ENCODE results near the gene CREB3. TPM values are rescaled to one million over a fixed set of nuclear protein-coding genes. Genes with fewer than 3 reads are reported as not detected.

The CREB3 gene
- polyA plus RNA-seq, 2 donors, result 10.5 to 13.6 TPM

DNA sequence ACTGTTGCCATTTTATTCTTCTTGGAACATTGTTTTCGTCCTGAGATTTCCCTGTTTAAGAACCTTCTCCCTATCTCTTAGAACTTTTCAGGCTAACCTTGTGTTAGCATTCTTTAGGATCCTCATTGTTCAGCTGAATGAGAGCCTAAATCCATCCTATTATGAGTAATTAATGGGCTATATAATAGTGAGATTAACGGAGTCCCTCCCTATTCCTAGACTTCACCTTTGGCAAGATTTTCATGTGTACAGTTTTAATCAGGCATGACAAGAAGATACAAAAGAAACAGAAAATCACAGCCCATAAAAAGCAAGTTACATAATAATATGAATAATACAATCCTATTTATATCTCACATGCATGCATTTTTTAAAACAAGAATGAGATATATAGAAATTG is 30.7 kb downstream of the CREB3 start:
- Histone ChIP-seq H3K36me3 (ENCODE audit: control insufficient read depth in 2 of 2, insufficient read depth in 2 of 2, low read length in 1 of 2) (peaks cover 0 to 2% of the 10 kb centered on the region in 2 donors), H3K9me3 (ENCODE audit: control insufficient read depth in 2 of 2, insufficient read depth in 1 of 2, low read depth in 1 of 2, low read length in 1 of 2) (no peaks in the 10 kb centered on the region), H3K27ac (ENCODE audit: low read depth in 2 of 2, low read length in 1 of 2) (no peak overlapping the region), H3K27me3 (ENCODE audit: control insufficient read depth in 1 of 2, insufficient read depth in 2 of 2, low read length in 2 of 2) (no peaks in the 10 kb centered on the region), H3K4me3 (ENCODE audit: low read depth in 1 of 2, low read length in 2 of 2) (no peak overlapping the region), H3K4me1 (ENCODE audit: control insufficient read depth in 2 of 2, insufficient read depth in 2 of 2, low read length in 1 of 2) (no peaks in the 10 kb centered on the region)
- 46 to 72% methylated on average over 2 of the region's 2 CpGs for WGBS, 2 donors

DNA sequence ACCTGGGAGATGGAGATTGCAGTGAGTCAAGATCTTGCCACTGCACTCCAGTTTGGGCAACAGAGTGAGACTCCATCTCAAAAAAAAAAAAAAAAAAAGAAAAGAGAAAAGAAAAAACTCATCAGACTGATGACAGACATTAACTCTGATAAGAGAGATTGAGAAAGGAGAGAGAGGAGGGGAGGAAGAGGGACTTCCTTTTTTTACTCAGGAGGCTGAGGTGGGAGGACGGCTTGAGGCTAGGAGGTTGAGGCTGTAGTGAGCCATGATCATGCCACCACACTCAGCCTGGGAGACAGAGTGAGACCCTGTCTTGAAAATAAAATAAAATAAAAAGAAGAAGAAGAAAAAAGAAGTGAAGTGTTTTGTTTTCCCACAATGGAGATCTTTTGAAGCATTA is 31.3 kb downstream of the CREB3 start:
- no peaks in the 10 kb centered on the region for H3K4me1 ChIP-seq (ENCODE audit: control insufficient read depth in 2 of 2, insufficient read depth in 2 of 2, low read length in 1 of 2)
- no peaks in the 10 kb centered on the region for H3K9me3 ChIP-seq (ENCODE audit: control insufficient read depth in 2 of 2, insufficient read depth in 1 of 2, low read depth in 1 of 2, low read length in 1 of 2)
- peaks cover 0 to 2% of the 10 kb centered on the region in 2 donors for H3K36me3 ChIP-seq (ENCODE audit: control insufficient read depth in 2 of 2, insufficient read depth in 2 of 2, low read length in 1 of 2)
- 95 to 100% methylated on average over 1 of the region's 1 CpG for WGBS, 2 donors
- no peak overlapping the region for H3K27ac ChIP-seq (ENCODE audit: low read depth in 2 of 2, low read length in 1 of 2)
- no peaks in the 10 kb centered on the region for H3K27me3 ChIP-seq (ENCODE audit: control insufficient read depth in 1 of 2, insufficient read depth in 2 of 2, low read length in 2 of 2)
- no peak overlapping the region for H3K4me3 ChIP-seq (ENCODE audit: low read depth in 1 of 2, low read length in 2 of 2)

DNA sequence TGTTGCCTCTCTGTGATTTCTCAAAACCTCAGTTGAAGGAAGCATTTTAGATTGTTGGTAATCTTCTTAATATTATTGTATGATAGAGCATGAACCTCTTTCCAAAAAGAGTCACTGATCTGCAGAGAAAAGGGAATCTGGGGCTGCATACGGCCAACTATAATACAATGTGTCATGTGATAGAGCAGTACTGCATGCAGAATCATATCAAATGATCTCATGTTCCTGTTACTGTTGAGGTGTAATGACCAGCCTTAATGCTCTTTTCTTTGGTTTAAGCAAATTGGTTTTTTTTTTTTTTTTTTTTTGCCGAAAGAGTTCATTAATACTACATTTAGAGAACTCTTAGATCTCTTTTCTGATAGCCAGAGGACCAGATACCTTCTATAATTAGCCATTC is 34.5 kb downstream of the CREB3 start:
- WGBS, 2 donors, result 91 to 92% methylated on average over 2 of the region's 2 CpGs
- no peaks in the 10 kb centered on the region for H3K4me1 ChIP-seq (ENCODE audit: control insufficient read depth in 2 of 2, insufficient read depth in 2 of 2, low read length in 1 of 2)
- H3K27ac ChIP-seq (ENCODE audit: low read depth in 2 of 2, low read length in 1 of 2), result no peak overlapping the region
- H3K27me3 ChIP-seq (ENCODE audit: control insufficient read depth in 1 of 2, insufficient read depth in 2 of 2, low read length in 2 of 2), result no peaks in the 10 kb centered on the region
- no peaks in the 10 kb centered on the region for H3K36me3 ChIP-seq (ENCODE audit: control insufficient read depth in 2 of 2, insufficient read depth in 2 of 2, low read length in 1 of 2)
- no peaks in the 10 kb centered on the region for H3K9me3 ChIP-seq (ENCODE audit: control insufficient read depth in 2 of 2, insufficient read depth in 1 of 2, low read depth in 1 of 2, low read length in 1 of 2)
- no peak overlapping the region for H3K4me3 ChIP-seq (ENCODE audit: low read depth in 1 of 2, low read length in 2 of 2)

DNA sequence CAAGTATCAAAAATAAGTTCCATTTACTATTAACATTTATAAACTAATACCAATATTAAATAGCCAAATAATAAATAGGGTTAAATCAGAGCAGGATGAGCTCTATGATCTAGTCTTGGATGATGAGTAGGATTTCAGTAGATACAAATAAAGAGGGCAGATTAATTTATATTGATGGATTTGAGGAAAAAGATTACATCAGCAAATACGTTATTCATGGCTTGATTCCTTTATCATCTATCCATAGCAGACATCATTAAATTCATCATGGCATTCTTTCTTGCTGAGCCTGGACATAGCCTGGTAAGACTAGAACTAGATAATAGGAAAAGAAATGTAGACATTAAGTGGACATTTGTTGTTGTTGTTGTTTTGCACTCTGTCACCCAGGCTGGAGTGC is 35.0 kb downstream of the CREB3 start:
- Histone ChIP-seq H3K36me3 (ENCODE audit: control insufficient read depth in 2 of 2, insufficient read depth in 2 of 2, low read length in 1 of 2) (no peaks in the 10 kb centered on the region), H3K9me3 (ENCODE audit: control insufficient read depth in 2 of 2, insufficient read depth in 1 of 2, low read depth in 1 of 2, low read length in 1 of 2) (no peaks in the 10 kb centered on the region), H3K4me1 (ENCODE audit: control insufficient read depth in 2 of 2, insufficient read depth in 2 of 2, low read length in 1 of 2) (no peaks in the 10 kb centered on the region), H3K27me3 (ENCODE audit: control insufficient read depth in 1 of 2, insufficient read depth in 2 of 2, low read length in 2 of 2) (no peaks in the 10 kb centered on the region), H3K4me3 (ENCODE audit: low read depth in 1 of 2, low read length in 2 of 2) (no peak overlapping the region), H3K27ac (ENCODE audit: low read depth in 2 of 2, low read length in 1 of 2) (no peak overlapping the region)
- 74 to 87% methylated on average over 1 of the region's 1 CpG for WGBS, 2 donors

DNA sequence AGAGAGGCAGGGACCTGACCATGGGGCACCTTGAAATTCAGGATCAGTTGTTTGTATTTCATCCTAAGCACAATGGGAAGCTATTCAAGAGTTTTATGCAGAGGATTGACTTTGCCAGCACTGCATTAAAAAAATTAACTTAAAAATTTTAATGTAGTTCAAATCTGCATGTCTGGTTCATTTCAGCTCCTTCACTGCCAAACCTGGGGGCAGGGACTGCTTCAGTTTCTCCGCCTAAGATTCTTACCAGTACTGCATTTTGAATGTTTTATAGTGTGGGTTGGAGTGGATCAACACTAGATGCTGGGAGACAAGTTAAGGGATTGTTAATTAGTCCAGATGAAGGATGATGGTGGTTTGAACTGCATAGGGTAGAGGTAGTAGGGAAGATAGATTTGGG is 37.3 kb downstream of the CREB3 start:
- Histone ChIP-seq H3K36me3 (ENCODE audit: control insufficient read depth in 2 of 2, insufficient read depth in 2 of 2, low read length in 1 of 2) (no peaks in the 10 kb centered on the region), H3K27ac (ENCODE audit: low read depth in 2 of 2, low read length in 1 of 2) (no peak overlapping the region), H3K4me1 (ENCODE audit: control insufficient read depth in 2 of 2, insufficient read depth in 2 of 2, low read length in 1 of 2) (no peaks in the 10 kb centered on the region), H3K9me3 (ENCODE audit: control insufficient read depth in 2 of 2, insufficient read depth in 1 of 2, low read depth in 1 of 2, low read length in 1 of 2) (no peaks in the 10 kb centered on the region), H3K4me3 (ENCODE audit: low read depth in 1 of 2, low read length in 2 of 2) (no peak overlapping the region), H3K27me3 (ENCODE audit: control insufficient read depth in 1 of 2, insufficient read depth in 2 of 2, low read length in 2 of 2) (no peaks in the 10 kb centered on the region)
- WGBS, 2 donors, result 97 to 98% methylated on average over 1 of the region's 1 CpG

DNA sequence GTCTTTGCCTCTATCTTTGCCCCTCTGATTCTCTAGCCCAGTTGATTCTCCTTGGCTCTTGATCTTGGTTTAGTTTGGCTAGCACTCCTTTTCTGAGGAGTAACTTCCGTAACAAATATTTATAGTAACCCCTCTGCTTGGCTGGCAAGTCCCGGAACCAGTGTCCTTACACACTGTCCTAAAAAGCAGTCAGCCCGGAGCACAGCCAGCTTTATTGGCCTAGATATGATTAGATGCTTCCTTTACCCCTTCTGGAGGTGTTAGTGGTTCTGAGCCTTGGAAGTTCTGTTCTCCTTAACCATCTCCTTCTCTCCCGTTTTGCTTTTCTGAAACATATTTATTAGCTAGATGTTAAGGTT is 38.6 kb downstream of the CREB3 start:
- H3K27me3 ChIP-seq (ENCODE audit: control insufficient read depth in 1 of 2, insufficient read depth in 2 of 2, low read length in 2 of 2), result no peaks in the 10 kb centered on the region
- H3K36me3 ChIP-seq (ENCODE audit: control insufficient read depth in 2 of 2, insufficient read depth in 2 of 2, low read length in 1 of 2), result no peaks in the 10 kb centered on the region
- no peaks in the 10 kb centered on the region for H3K4me1 ChIP-seq (ENCODE audit: control insufficient read depth in 2 of 2, insufficient read depth in 2 of 2, low read length in 1 of 2)
- H3K27ac ChIP-seq (ENCODE audit: low read depth in 2 of 2, low read length in 1 of 2), result no peak overlapping the region
- no peaks in the 10 kb centered on the region for H3K9me3 ChIP-seq (ENCODE audit: control insufficient read depth in 2 of 2, insufficient read depth in 1 of 2, low read depth in 1 of 2, low read length in 1 of 2)
- H3K4me3 ChIP-seq (ENCODE audit: low read depth in 1 of 2, low read length in 2 of 2), result no peak overlapping the region
- WGBS, 2 donors, result 24 to 36% methylated on average over 4 of the region's 4 CpGs

DNA sequence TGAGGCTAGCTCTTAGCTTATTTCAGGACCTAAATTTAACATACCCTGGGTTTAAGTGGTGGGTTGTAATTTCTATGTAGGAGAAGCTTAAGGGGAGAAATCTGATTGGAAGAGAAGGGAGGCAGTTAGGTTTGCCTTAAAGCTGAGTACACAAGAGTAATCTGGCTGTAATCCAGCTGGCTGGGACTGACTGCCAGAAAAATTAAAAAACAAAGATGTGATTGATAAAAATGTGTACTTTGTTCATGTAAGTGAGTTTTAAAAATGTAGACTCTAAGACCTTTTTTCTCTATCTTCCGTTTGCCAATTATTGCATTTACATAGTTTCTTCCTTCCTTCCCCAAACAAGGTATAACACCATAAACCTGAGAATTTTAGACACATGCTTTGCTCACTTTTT is 39.1 kb downstream of the CREB3 start:
- WGBS, 2 donors, result 23 to 30% methylated on average over 1 of the region's 1 CpG

DNA sequence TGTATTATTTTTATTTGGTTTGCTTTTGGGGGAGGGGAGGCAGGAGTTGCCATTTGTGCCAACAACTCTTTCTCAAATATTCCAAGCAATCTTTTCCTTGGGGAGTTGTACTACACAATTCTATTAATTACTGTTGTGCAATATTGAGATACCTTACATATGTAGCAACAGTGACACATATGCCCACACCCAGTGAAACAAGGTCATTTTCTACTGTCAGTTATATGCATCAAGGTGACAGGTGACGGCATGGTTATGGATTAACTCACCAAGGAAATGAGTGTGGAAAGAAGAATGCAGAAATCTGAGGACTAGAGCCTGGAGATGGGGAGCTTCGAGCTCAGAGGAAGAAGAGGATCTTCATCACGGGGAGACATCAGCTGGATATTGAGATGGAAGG is 39.5 kb downstream of the CREB3 start:
- H3K4me3 ChIP-seq (ENCODE audit: low read depth in 1 of 2, low read length in 2 of 2), result no peak overlapping the region
- no peaks in the 10 kb centered on the region for H3K36me3 ChIP-seq (ENCODE audit: control insufficient read depth in 2 of 2, insufficient read depth in 2 of 2, low read length in 1 of 2)
- no peaks in the 10 kb centered on the region for H3K27me3 ChIP-seq (ENCODE audit: control insufficient read depth in 1 of 2, insufficient read depth in 2 of 2, low read length in 2 of 2)
- H3K4me1 ChIP-seq (ENCODE audit: control insufficient read depth in 2 of 2, insufficient read depth in 2 of 2, low read length in 1 of 2), result no peaks in the 10 kb centered on the region
- no peak overlapping the region for H3K27ac ChIP-seq (ENCODE audit: low read depth in 2 of 2, low read length in 1 of 2)
- no peaks in the 10 kb centered on the region for H3K9me3 ChIP-seq (ENCODE audit: control insufficient read depth in 2 of 2, insufficient read depth in 1 of 2, low read depth in 1 of 2, low read length in 1 of 2)
- whole genome bisulfite sequencing, 2 donors, result 60 to 78% methylated on average over 3 of the region's 3 CpGs

More for the DNA sequence above, 39.1 kb downstream of the CREB3 start:
- Histone ChIP-seq H3K4me1 (ENCODE audit: control insufficient read depth in 2 of 2, insufficient read depth in 2 of 2, low read length in 1 of 2) (no peaks in the 10 kb centered on the region), H3K4me3 (ENCODE audit: low read depth in 1 of 2, low read length in 2 of 2) (no peak overlapping the region), H3K36me3 (ENCODE audit: control insufficient read depth in 2 of 2, insufficient read depth in 2 of 2, low read length in 1 of 2) (no peaks in the 10 kb centered on the region), H3K9me3 (ENCODE audit: control insufficient read depth in 2 of 2, insufficient read depth in 1 of 2, low read depth in 1 of 2, low read length in 1 of 2) (no peaks in the 10 kb centered on the region), H3K27me3 (ENCODE audit: control insufficient read depth in 1 of 2, insufficient read depth in 2 of 2, low read length in 2 of 2) (no peaks in the 10 kb centered on the region), H3K27ac (ENCODE audit: low read depth in 2 of 2, low read length in 1 of 2) (no peak overlapping the region)

DNA sequence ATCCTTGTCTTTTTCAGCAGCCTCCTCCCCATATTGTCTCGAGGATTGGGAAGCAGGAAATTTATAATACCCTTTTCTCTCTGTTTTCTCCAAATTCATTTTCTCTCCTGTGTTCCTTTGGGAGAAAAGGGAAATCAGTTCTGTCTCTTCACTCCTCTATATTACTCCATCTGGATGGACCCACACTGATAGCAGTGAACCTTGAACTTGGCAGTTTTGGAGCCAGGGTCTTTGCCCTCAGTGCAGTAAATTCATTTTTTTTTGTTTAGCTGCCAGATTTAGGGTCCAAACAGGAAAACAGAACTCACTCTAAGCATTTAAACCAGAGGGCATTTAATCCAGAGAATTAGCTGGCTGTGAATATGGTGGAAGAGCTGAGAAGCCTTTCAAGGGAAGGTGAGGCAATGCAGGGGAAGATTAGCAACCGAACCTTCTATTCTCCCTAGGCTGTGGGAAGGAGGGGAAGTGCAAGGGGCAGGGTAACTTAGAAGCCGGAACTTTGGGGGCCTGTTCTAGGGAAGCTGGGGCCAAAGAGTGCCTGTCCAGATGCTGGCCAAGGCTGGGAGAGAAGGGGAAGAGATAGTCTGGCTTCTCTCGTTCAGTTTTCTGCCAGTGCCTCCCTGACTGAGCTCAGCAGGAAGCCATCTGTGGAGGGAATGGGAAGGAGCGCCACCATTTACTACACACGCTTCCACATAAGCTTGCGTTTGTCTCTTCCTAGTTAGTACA is 42.6 kb downstream of the CREB3 start:
- Histone ChIP-seq H3K27ac (ENCODE audit: low read depth in 2 of 2, low read length in 1 of 2) (no peak overlapping the region), H3K27me3 (ENCODE audit: control insufficient read depth in 1 of 2, insufficient read depth in 2 of 2, low read length in 2 of 2) (no peaks in the 10 kb centered on the region)
- WGBS, 2 donors, result 74 to 76% methylated on average over 7 of the region's 7 CpGs

DNA sequence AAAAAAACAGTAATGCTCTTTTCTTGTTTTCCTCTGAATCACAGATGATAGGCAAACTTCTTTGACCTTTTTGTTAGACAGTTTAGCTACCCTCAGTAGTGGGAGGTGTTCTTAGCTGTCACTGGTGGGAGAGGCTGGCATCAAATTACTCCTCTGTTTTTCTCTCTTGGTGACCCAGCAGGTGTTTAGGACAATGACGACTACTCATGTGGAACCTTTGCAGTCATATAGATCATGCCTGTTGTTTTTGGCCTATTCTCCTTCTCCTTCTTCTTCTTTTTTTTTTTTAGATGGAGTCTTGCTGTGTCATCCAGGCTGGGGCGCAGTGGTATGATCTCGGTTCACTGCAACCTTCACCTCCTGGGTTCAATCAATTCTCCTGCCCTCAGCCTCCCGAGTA is 43.6 kb downstream of the CREB3 start:
- Histone ChIP-seq H3K9me3 (ENCODE audit: control insufficient read depth in 2 of 2, insufficient read depth in 1 of 2, low read depth in 1 of 2, low read length in 1 of 2) (no peaks in the 10 kb centered on the region), H3K4me3 (ENCODE audit: low read depth in 1 of 2, low read length in 2 of 2) (no peak overlapping the region), H3K4me1 (ENCODE audit: control insufficient read depth in 2 of 2, insufficient read depth in 2 of 2, low read length in 1 of 2) (no peaks in the 10 kb centered on the region), H3K36me3 (ENCODE audit: control insufficient read depth in 2 of 2, insufficient read depth in 2 of 2, low read length in 1 of 2) (no peaks in the 10 kb centered on the region), H3K27me3 (ENCODE audit: control insufficient read depth in 1 of 2, insufficient read depth in 2 of 2, low read length in 2 of 2) (no peaks in the 10 kb centered on the region), H3K27ac (ENCODE audit: low read depth in 2 of 2, low read length in 1 of 2) (no peak overlapping the region)
- WGBS, 2 donors, result 77 to 85% methylated on average over 4 of the region's 4 CpGs

More for the DNA sequence above, 42.6 kb downstream of the CREB3 start:
- no peaks in the 10 kb centered on the region for H3K4me1 ChIP-seq (ENCODE audit: control insufficient read depth in 2 of 2, insufficient read depth in 2 of 2, low read length in 1 of 2)
- H3K36me3 ChIP-seq (ENCODE audit: control insufficient read depth in 2 of 2, insufficient read depth in 2 of 2, low read length in 1 of 2), result no peaks in the 10 kb centered on the region
- H3K9me3 ChIP-seq (ENCODE audit: control insufficient read depth in 2 of 2, insufficient read depth in 1 of 2, low read depth in 1 of 2, low read length in 1 of 2), result no peaks in the 10 kb centered on the region
- H3K4me3 ChIP-seq (ENCODE audit: low read depth in 1 of 2, low read length in 2 of 2), result no peak overlapping the region
